ENCODE measurements around the gene KERA.
"Not testable (repeated sequence)": the region's sequence is repeated elsewhere in the genome, so short reads cannot be mapped to it uniquely, and the experiment has no call there.

The KERA gene

DNA sequence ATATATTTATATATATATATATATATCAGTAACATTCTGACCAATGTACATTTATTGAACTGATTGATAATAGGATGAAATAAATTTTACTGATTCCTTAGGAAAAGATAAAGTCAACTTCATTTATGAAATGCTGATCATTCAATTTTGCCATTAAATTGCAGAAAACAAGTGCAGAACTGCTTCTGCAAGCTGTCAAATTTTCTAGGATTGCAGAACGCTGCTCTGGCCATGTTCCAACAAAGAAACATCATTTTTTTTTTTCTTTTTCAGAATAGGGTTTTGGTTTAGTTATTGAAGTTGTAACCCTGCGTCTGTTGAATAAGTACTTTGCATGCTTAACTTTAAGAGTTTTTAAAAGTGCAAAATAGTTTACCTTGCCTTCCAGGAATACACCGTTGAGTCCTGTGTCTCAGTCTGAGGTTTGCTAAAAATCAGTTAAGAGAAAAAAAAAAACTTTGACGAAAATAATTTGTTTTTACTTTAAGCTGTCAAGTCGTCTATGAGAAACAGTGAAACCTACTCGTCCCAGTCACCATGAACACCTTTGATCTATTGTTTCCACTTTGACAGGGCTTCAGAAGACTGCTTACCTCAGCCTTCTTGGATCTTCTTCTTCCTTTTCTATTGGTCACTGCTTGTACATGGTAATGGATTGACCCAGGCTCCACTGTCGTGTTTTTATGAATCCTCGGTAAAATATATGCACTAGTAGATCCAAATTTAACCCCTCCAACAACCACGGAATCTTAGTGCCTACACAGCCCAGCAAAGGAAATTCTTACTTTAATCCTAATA is at the start of gene KERA:
Gene KERA, minus strand, starts transcription at position 657 of the 798 bp plus-strand sequence. CDS start 1,743 bp downstream, outside the sequence.
- DNase-seq = no peak

- no peak for DNase-seq
These were observed 48.5 kb upstream of the KERA start for GRCh38 chr12:91106283-91106682.

- no peak for DNase-seq
These were observed 48.0 kb upstream of the KERA start for GRCh38 chr12:91105807-91106206.

DNA sequence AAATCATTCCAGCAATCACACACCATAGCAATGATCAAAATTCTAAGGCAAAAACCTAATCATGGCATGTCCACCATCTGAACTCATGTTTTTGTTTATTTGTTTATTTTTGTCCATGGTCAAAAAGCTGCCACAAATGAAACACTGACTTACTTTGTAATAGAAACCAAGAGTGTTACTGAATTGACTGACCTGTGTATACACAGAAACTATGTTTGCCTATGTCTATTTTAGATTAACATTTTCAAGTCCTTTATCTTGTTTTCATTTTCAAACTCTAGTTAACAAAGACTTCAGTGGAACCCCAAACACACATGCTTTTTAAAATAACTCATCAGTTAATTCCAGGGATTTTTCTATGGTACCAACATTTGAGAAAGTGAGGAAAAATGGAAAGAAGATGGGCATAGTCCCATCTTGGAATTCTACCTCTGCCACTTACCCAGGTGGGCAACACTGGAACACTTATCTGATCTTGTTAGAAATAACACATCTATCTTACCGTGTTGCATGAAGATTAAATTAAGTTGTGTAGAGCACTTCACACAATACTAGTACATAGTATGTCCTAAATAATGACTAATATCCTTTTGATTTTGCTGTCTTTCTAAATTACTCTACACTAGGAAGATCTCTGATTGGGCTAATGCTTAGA is 47.1 kb upstream of the KERA start:
- DNase-seq = no peak

- no peak for DNase-seq
These were observed 45.8 kb upstream of the KERA start for GRCh38 chr12:91103624-91104023.

DNA sequence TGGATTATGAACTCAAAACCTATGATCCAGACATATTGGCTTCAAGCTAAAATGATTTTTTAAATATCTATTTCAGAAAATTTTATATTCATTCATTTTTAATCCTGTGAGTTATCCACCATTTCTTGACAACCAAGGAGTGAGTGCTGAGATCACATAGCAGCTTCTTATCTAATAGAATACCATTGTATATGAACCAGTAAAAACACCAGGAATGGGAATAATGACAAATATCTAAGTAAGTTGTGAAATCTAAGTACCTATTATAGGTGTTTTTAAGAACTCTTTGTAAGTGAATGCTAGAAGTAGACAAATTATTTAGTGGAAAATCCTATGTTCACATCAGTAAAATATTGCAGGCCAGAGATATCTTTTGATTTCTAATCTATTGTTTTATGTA is 45.3 kb upstream of the KERA start:
- no peak for DNase-seq

DNA sequence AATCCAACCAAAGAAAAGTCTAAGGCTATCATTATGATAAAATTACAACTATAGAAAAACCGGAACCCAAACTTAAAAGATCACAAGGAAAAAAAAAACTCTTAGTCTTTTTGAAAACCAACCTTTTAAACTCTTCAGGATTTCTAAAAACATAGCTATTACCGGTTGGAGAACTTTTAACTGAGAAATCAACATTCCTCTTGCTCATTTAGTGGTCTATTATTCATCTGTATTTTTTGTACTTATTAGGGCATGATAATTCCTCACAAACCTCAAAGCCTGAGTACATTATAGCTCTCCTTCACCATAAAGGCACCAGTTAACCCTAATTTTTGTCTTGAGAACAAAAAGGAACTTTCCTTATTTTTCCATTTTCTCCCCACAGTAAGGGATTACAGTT is 43.1 kb upstream of the KERA start:
- DNase-seq = no peak

DNA sequence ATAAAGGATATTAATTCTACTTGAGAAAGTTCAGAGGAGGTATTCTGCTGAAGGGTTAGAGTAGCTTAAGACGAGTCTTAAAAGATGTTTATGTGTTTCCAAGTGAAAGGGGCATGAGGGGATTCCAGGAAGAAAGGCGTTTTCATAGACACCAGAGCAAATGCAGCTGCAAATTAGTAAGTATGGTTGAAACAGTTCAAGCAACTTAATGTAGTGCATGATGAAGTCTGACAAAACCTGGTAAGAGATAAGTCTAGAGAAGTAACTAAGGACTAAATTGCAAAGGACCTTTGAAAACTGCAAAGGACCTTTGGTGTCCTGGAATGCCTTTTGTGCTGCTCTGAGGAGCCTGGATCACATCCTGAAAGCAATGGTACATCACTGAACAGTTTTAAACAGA is 42.0 kb upstream of the KERA start:
- DNase-seq = no peak

DNA sequence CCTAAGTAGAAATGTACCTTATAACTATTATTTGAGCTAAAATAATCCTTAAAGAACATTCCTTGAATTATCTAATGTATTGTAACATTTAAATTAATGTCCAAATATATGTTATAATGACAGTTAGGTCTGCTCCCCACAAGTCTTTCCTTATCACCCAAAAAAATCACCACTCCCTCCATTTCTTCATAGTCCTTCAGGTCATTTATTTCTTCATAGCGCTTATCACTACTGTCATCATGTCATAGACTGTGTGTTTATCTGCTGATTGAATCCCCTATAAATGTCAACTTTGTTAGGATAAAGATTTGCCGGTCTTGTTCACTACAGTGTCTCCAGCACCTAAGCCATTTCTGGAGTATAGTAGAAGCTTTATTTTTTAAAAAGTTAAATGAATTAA is 41.5 kb upstream of the KERA start:
- DNase-seq = no peak

GRCh38 chr12:91098941-91099340 is 41.1 kb upstream of the KERA start:
- no peak for DNase-seq

- peak in 1 of 2 experiments; percentile 25 for DNase-seq
These were observed 40.6 kb upstream of the KERA start for GRCh38 chr12:91098461-91098860.

DNA sequence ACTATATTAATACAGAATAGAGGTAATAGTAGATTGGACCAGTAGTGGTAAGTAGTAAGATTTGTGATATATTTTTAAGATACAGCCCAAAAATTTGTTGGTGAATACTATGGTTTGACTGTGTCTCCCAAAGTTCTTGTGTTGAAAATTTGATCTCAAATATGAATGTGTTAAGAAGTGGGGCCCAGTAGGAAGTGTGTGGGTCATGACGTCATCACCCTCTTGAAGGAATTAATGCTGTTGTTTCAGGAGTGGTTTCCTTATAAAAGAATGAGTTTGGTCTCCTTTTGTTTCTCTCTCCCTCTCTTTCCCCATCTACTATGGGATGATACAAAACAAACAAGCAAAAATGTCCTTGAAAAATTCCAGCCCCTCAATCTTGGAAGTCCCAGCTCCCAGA is 37.1 kb upstream of the KERA start:
- no peak for DNase-seq

DNA sequence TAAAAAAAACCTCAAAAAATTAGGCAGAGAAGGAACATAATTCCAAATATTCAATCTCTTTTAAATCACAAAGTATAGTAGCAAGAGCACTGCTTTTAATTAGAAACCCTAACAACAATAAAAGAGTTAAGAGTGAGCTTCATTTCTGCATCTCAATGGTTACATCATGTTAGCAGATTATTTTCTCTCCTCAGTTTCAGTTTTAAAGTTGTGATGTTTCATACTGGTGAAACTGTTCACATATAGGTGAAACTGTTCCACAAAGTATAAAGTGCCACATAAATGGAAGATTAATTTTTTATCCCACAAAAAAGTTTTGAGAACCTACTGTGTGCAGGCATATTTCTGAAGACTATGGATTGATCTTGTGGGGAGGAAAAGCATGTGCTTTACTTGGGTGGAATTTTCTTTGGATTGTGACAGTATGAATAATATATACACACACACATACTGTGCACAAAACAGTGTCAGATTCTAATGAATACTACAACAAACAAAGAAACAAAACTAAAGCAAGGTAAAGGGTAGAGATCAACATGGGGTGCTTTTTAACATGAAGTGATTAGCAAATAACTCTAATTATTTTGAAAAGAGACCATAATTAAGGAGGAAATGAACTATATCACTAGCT is 36.3 kb upstream of the KERA start:
- no peak for DNase-seq

DNA sequence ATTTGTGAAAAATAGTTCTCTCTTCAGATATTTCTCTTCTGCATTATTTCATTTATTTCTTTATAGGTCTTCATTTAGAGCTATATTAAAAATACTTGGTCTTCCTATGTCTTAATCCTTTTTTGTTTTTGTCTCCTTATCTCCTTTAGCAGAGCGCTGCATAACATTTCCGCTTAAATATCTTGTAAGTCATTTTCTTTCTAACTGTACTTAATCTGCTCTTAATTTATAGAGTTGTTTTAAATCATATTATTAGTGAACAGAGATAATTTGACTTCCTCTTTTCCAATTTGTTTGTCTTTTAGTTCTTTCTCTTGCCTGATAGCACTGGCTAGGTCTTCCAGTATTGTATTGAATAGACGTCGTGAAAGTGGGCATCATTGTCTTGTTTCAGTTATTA is 35.5 kb upstream of the KERA start:
- DNase-seq = no peak

DNA sequence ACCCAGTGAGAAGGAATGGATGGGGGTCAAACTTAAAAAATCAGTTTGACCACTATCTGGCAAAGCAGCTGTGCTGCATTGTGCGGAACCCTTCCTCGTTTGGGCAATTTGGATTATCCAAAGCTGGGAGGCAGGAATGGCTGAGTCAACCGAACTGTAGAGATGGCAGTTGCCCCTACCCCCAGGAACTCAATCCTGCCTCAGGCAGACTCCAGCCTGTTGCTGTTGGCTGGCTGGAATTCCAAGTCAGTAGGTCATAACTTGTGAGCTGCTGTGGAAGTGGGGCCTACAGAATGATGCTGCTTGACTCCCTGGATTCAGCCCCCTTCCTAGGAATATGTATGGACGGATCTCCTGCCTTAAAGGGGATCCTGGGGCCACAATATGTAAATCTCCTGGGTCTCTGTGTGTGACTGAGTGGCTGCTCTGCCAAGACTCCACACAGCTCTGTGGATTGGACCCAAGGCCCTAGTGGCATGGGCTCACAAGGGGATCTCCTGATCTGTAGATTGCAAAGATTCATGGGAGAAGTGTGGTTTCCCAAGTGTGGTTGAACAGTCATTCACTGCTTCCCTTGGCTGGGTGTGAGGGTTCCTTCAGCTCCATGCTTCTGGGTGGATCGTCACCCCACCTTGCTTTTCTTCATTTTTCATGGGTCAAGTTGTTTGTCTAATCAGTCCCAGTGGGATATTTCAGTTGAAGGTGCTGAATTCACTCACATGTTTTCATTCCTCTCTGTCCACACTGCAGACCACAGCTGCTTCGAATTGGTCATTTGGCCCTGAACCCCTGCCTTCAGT is 34.3 kb upstream of the KERA start:
- no peak for DNase-seq

DNA sequence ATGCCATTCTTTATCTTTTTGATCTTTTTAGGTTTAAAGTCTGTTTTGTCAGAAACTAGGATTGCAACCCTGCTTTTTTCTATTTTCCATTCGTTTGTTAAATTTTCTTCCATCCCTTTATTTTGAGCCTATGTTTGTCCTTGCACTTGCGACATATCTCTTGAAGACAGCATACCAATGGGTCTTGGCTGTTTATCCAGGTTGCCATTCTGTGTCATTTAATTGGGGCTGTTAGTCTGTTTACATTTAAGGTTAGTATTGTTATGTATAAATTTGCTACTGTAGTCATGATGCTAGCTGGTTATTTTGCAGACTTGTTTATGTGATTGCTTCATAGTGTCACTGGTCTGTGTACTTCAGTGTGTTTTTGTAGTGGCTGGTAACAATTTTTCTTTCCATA is 32.1 kb upstream of the KERA start:
- DNase-seq = not testable (repeated sequence)

DNA sequence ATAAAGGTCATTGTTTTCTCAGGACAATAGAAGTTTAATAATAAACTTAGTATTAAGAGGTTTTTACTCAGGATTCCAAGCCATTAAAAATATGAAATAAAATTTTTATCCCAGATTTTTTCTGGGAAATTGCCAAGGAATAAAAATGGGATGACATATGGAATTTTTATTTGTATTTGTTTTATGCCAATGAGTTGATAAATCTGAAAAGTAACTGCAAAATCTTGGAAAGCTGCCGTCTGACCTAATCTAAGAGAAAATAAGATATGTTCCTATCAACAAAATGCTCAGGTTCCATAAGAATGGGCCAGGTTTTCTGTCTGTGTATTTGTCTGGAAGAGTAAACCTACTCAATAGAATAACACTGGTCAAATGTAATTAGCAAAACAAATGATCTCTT is 22.2 kb upstream of the KERA start:
- no peak for DNase-seq

GRCh38 chr12:91078501-91078900 is 20.7 kb upstream of the KERA start:
- DNase-seq = no peak

DNA sequence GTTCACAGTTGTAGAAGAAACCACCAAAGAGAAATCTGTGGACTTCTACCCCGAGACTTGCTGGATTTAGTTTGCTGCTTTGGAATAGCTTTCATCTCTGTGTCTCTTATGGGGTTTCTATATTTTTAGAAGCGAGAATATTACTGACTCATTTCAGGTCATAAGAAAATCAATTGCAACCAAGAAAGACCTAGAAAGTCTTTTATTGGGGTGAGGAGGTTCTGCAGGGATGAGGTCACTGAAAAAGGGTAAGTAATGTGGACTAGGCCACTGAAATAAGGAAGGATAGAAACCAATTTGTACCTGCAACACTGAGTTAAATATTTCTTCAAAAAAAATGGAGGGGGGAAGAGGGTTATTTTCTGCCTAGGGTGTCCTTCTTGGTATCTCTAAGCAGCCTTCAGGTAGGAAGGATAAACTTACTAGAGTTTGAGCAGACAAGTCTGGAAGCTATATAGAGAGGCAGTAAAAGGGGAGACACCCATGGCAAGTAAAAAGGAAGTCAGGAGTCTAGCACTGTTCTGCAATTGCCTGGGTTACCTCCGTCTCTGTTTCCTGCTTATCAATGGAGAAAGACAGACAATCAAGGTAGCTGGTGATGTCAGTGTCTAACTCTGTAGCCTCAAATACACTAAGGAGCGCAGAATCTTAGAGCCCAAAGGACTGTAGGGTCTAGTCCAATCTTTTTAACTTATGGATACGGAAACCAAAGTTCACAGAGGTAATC is 19.6 kb upstream of the KERA start:
- DNase-seq = no peak

GRCh38 chr12:91074851-91075250 is 17.0 kb upstream of the KERA start:
- no peak for DNase-seq

GRCh38 chr12:91074154-91074709 is 16.4 kb upstream of the KERA start:
- no peak for DNase-seq

DNA sequence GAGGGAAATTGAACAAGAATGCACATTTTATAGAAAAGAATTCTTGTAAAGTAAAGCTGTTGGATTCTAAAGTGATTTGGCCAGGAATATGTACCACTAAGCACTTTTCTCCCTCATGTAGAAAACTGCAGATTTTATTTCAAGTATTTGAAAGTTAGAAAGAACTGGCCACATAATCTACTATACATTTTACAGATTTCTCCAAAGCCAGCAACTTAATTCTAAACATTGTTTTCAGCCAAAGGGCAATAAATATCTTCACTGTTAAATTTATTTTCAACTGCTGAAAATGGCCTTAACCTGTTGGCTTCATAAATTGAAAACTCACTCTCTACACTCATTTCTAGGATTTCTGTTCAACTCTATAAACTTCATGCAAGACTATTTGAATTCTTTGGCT is 15.6 kb upstream of the KERA start:
- DNase-seq = no peak
